OCI-LY3 (cell line): ENCODE measurements around the gene HIBADH.

ENCODE experiments used
- H2AFZ ChIP-seq: fragments of 200-600, 300-600 bp; shearing (Covaris generic); 2 replicates; pipeline ENCODE4 v1.6.0; 2014; ENCODE audit warnings: antibody characterized with exemption, low read depth, low read length
- H3K27ac ChIP-seq: fragments of 200-600, 300-600 bp; sonication (generic); 2 replicates; pipeline ENCODE4 v1.5.1; 2014; ENCODE audit warnings: mild to moderate bottlenecking, low read length, moderate library complexity, mixed read lengths
- H3K27me3 ChIP-seq: fragments of 200-600, 300-600 bp; sonication (generic); 2 replicates; pipeline ENCODE4 v1.6.1; 2014; ENCODE audit warnings: low read depth, low read length, mixed read lengths
- H3K36me3 ChIP-seq: fragments of 200-600, 300-600 bp; sonication (generic); replicated peaks from 2 replicates; pipeline ENCODE3; 2014; ENCODE audit warnings: low read depth, low read length, mixed read lengths
- H3K4me1 ChIP-seq: fragments of 300-600, 200-600 bp; sonication (generic); 2 replicates; pipeline ENCODE4 v1.6.1; 2014; ENCODE audit warnings: low read length, mixed read lengths
- H3K4me2 ChIP-seq: fragments of 200-600, 300-600 bp; sonication (generic); 2 replicates; pipeline ENCODE4 v1.6.1; 2014; ENCODE audit warnings: low read length, mixed read lengths
- H3K4me3 ChIP-seq: fragments of 300-600, 200-600 bp; sonication (generic); 2 replicates; pipeline ENCODE4 v1.5.1; 2014; ENCODE audit warnings: antibody characterized with exemption, mild to moderate bottlenecking, low read length, moderate library complexity
- H3K79me2 ChIP-seq: fragments of 300-600, 200-600 bp; shearing (Covaris generic); 2 replicates; pipeline ENCODE4 v1.6.1; 2014; ENCODE audit warnings: mild to moderate bottlenecking, low read length, mixed read lengths
- H3K9ac ChIP-seq: fragments of 300-600, 200-600 bp; shearing (Covaris generic); 2 replicates; pipeline ENCODE4 v1.6.0; 2014; ENCODE audit warnings: mild to moderate bottlenecking, low read length, moderate library complexity
- H3K9me3 ChIP-seq: fragments of 200-600, 300-600 bp; shearing (Covaris generic); 2 replicates; pipeline ENCODE4 v1.6.1; 2014; ENCODE audit warnings: low read length, mixed read lengths; ENCODE audit not compliant: insufficient read depth
- H4K20me1 ChIP-seq: fragments of 200-600, 300-600 bp; sonication (generic); 2 replicates; pipeline ENCODE4 v1.6.1; 2016; ENCODE audit warnings: low read length, mixed read lengths; ENCODE audit not compliant: insufficient read depth
- EZH2phosphoT487 ChIP-seq: fragments of 200-600 bp; shearing (Covaris generic); IDR thresholded peaks from 2 replicates; pipeline ENCODE4 v1.6.1; 2018; ENCODE audit warnings: antibody characterized with exemption, mixed run types, low read depth
- TF ChIP-seq, protein P1 (sequence below): fragments of 200-600, 300-600 bp; sonication (generic); IDR thresholded peaks from 2 replicates; pipeline ENCODE4 v1.5.1; 2014; ENCODE audit warnings: antibody characterized with exemption, low read length, low read depth

Gene HIBADH

DNA sequence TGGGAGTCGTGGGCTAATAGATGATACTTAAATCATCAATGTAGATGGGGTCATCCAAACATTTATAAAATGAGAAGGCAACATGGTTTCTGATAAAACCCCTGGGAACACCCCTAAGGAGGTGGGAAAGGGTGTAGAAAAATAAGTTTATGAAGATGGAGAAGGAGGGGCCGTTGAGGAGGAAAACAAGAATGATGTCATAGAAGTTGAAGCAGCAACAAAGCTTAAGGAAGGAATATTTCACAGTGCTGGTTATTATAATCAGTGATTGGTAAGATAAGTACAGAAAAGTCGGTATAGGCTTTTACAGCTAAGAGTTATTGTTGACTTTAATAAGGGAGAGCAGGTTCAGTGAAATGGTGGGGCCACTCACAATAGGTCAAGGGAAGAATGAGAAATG lies 9.0 kb upstream of the HIBADH start:
- Histone ChIP-seq H3K36me3 (no peaks in the 10 kb centered on the region), H3K9ac (no peak overlapping the region), H3K27me3 (no peaks in the 10 kb centered on the region), H4K20me1 (no peaks in the 10 kb centered on the region), H3K9me3 (no peaks in the 10 kb centered on the region), H3K79me2 (no peaks in the 10 kb centered on the region), H2AFZ (no peak overlapping the region), H3K4me3 (no peak overlapping the region), H3K4me1 (no peaks in the 10 kb centered on the region), H3K4me2 (no peak overlapping the region), H3K27ac (no peak overlapping the region)
- TF ChIP-seq EZH2phosphoT487, result no peak
- TF ChIP-seq, protein P1, sequence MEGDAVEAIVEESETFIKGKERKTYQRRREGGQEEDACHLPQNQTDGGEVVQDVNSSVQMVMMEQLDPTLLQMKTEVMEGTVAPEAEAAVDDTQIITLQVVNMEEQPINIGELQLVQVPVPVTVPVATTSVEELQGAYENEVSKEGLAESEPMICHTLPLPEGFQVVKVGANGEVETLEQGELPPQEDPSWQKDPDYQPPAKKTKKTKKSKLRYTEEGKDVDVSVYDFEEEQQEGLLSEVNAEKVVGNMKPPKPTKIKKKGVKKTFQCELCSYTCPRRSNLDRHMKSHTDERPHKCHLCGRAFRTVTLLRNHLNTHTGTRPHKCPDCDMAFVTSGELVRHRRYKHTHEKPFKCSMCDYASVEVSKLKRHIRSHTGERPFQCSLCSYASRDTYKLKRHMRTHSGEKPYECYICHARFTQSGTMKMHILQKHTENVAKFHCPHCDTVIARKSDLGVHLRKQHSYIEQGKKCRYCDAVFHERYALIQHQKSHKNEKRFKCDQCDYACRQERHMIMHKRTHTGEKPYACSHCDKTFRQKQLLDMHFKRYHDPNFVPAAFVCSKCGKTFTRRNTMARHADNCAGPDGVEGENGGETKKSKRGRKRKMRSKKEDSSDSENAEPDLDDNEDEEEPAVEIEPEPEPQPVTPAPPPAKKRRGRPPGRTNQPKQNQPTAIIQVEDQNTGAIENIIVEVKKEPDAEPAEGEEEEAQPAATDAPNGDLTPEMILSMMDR, result no peak

DNA sequence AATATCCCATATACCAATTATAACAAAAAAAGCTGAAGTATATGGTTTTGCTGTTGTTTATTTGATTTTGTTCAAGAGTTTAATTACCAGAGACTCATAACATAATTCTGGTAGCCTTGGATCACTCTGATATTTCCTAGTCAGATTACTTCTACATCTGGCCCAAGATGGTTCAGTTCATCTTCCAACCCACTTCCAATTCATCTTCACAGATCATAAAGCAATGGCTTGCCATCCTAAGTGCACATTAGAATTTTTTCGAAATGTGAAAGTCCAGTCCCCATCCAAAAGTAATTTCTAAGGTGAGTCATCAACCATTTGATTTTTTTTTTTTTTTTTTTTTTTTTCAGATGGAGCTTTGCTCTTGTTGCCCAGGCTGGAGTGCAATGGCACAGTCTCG lies 8.0 kb upstream of the HIBADH start:
- no peak overlapping the region for H2AFZ ChIP-seq
- H3K36me3 ChIP-seq, result no peaks in the 10 kb centered on the region
- H3K9me3 ChIP-seq, result no peaks in the 10 kb centered on the region
- H3K4me2 ChIP-seq, result no peak overlapping the region
- no peak for TF ChIP-seq EZH2phosphoT487
- TF ChIP-seq, protein P1, result no peak
- H3K4me1 ChIP-seq, result no peaks in the 10 kb centered on the region
- no peaks in the 10 kb centered on the region for H3K79me2 ChIP-seq
- no peaks in the 10 kb centered on the region for H3K27me3 ChIP-seq
- H3K9ac ChIP-seq, result no peak overlapping the region
- H4K20me1 ChIP-seq, result no peaks in the 10 kb centered on the region
- no peak overlapping the region for H3K27ac ChIP-seq
- no peak overlapping the region for H3K4me3 ChIP-seq

DNA sequence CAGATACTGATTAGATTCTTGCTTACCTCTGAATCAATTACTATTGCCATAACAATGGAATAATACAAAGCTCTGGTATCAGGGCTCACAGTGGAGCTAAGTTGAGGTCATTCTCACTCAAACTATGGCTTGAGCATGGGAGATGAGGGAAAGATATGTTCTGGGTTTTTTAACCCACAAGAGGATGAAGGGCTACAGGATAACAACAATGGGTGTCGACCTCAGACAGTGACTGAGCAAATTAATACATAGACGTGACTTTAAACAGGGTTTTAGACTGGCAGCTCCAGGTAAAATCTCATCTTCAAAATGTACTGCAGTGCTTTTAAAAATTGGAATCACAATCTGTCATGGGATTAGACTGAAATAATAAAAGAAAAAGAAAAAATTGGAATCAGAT lies 7.5 kb upstream of the HIBADH start:
- Histone ChIP-seq H3K36me3 (no peaks in the 10 kb centered on the region), H3K4me1 (no peaks in the 10 kb centered on the region), H2AFZ (no peak overlapping the region), H3K4me2 (no peak overlapping the region), H3K9ac (no peak overlapping the region), H3K9me3 (no peaks in the 10 kb centered on the region), H4K20me1 (no peaks in the 10 kb centered on the region), H3K27ac (no peak overlapping the region), H3K79me2 (no peaks in the 10 kb centered on the region), H3K4me3 (no peak overlapping the region), H3K27me3 (no peaks in the 10 kb centered on the region)
- no peak for TF ChIP-seq EZH2phosphoT487

DNA sequence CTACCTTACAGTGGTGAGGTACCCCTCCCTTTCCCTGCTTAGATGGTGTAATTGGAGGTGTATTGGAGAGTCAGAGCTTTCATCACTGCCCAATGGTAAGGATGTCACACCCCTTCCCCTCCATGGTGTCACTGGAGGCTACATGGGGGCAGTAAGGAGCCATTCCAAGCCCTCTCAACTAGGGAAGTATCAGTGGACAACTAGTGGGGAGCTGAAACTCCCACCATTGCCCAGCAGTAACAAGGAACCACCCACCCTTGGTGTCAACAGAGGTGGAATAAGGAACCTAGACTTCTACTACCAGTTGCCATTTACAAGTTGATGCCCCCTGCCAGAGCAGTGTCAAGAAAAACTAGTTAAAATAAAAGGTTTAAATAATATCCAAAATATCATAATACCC lies 2.8 kb upstream of the HIBADH start:
- no peaks in the 10 kb centered on the region; the same call in 1 of the 2 replicates for H3K79me2 ChIP-seq
- H2AFZ ChIP-seq, result no peak overlapping the region
- no peak overlapping the region for H3K4me3 ChIP-seq
- TF ChIP-seq, protein P1, result no peak
- no peak for TF ChIP-seq EZH2phosphoT487
- H3K9ac ChIP-seq, result no peak overlapping the region
- no peaks in the 10 kb centered on the region for H4K20me1 ChIP-seq
- no peaks in the 10 kb centered on the region for H3K27me3 ChIP-seq
- no peaks in the 10 kb centered on the region for H3K9me3 ChIP-seq
- H3K27ac ChIP-seq, result no peak overlapping the region
- H3K4me1 ChIP-seq, result peaks cover 4% of the 10 kb centered on the region; the same call in 1 of the 2 replicates
- H3K4me2 ChIP-seq, result no peak overlapping the region
- H3K36me3 ChIP-seq, result no peaks in the 10 kb centered on the region

DNA sequence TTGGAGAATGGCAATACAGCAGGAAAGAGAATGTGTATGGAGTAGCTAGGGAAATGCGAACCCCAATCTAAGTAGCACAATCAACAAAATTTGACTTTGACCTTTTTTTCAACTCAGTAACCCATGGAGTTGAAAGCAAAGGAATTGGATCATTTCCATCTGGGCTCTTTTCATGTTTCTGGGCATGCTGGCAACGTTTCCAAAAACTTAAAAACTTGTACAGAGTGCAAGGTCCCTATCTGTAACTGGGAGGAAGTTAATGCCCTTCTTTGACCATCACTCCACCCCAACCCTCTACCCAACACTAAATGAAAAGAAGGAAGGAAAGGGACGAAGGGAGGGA lies 1.3 kb upstream of the HIBADH start:
- Histone ChIP-seq H4K20me1 (no peaks in the 10 kb centered on the region), H3K4me1 (peaks cover 4% of the 10 kb centered on the region; the same call in 1 of the 2 replicates), H3K9me3 (no peaks in the 10 kb centered on the region), H3K36me3 (no peaks in the 10 kb centered on the region), H3K79me2 (no peaks in the 10 kb centered on the region; the same call in 1 of the 2 replicates), H2AFZ (no peak overlapping the region), H3K27me3 (no peaks in the 10 kb centered on the region), H3K4me2 (no peak overlapping the region), H3K9ac (no peak overlapping the region), H3K27ac (no peak overlapping the region), H3K4me3 (no peak overlapping the region)
- no peak for TF ChIP-seq EZH2phosphoT487
- TF ChIP-seq, protein P1, result no peak
